ENCODE results near the gene ZRANB1.

Gene ZRANB1

GRCh38 chr10:124991835-124992234 is 49.9 kb downstream of the ZRANB1 start:
- Mint-ChIP-seq H3K4me1 (peaks cover 9% of the 10 kb centered on the region), H3K36me3 (peaks cover 25% of the 10 kb centered on the region), H3K9me3 (no peaks in the 10 kb centered on the region), H3K4me3 (no peak overlapping the region), H3K27ac (no peak overlapping the region)
- ATAC-seq (peak; percentile 70), DNase-seq (ENCODE audit: low spot score in 2 of 2) (peak in 1 of 2 donors; percentile 29)

- Mint-ChIP-seq H3K4me1 (peaks cover 9% of the 10 kb centered on the region), H3K36me3 (peaks cover 17% of the 10 kb centered on the region), H3K4me3 (no peak overlapping the region), H3K27ac (no peak overlapping the region), H3K9me3 (no peaks in the 10 kb centered on the region)
- DNase-seq (ENCODE audit: low spot score in 2 of 2): peak in 1 of 2 donors; percentile 56
- peak; percentile 43 for ATAC-seq
These were observed 50.8 kb downstream of the ZRANB1 start for GRCh38 chr10:124992462-124993344.

GRCh38 chr10:124993345-124993708 is 51.4 kb downstream of the ZRANB1 start:
- no peak overlapping the region for H3K27ac Mint-ChIP-seq
- peaks cover 9% of the 10 kb centered on the region for H3K4me1 Mint-ChIP-seq
- peaks cover 11% of the 10 kb centered on the region for H3K36me3 Mint-ChIP-seq
- DNase-seq (ENCODE audit: low spot score in 2 of 2) (no peak), ATAC-seq (no peak)
- no peaks in the 10 kb centered on the region for H3K9me3 Mint-ChIP-seq
- no peak overlapping the region for H3K4me3 Mint-ChIP-seq

- H3K27ac Mint-ChIP-seq: no peak overlapping the region
- H3K4me3 Mint-ChIP-seq: no peak overlapping the region
- H3K36me3 Mint-ChIP-seq: peaks cover 11% of the 10 kb centered on the region
- peaks cover 7% of the 10 kb centered on the region for H3K4me1 Mint-ChIP-seq
- ATAC-seq (no peak), DNase-seq (ENCODE audit: low spot score in 2 of 2) (peak in 1 of 2 donors; percentile 48)
- no peaks in the 10 kb centered on the region for H3K9me3 Mint-ChIP-seq
These were observed 52.0 kb downstream of the ZRANB1 start for GRCh38 chr10:124993736-124994451.

- ATAC-seq (no peak), DNase-seq (ENCODE audit: low spot score in 2 of 2) (peak in 1 of 2 donors; percentile 41)
- no peaks in the 10 kb centered on the region for H3K9me3 Mint-ChIP-seq
- no peak overlapping the region for H3K27ac Mint-ChIP-seq
- H3K4me3 Mint-ChIP-seq: no peak overlapping the region
- no peaks in the 10 kb centered on the region for H3K4me1 Mint-ChIP-seq
- peaks cover 11% of the 10 kb centered on the region for H3K36me3 Mint-ChIP-seq
These were observed 52.9 kb downstream of the ZRANB1 start for GRCh38 chr10:124994573-124995473.

GRCh38 chr10:124995605-124996004 is 53.7 kb downstream of the ZRANB1 start:
- Mint-ChIP-seq H3K9me3 (no peaks in the 10 kb centered on the region), H3K27ac (no peak overlapping the region), H3K4me1 (no peaks in the 10 kb centered on the region), H3K4me3 (no peak overlapping the region), H3K36me3 (peaks cover 11% of the 10 kb centered on the region)
- no peak for DNase-seq (ENCODE audit: low spot score in 2 of 2)
- ATAC-seq: no peak

- no peak for ATAC-seq
These were observed 54.4 kb downstream of the ZRANB1 start for GRCh38 chr10:124996127-124996853.

GRCh38 chr10:124996854-124997215 is 54.9 kb downstream of the ZRANB1 start:
- ATAC-seq: no peak
- H3K4me3 Mint-ChIP-seq: no peak overlapping the region
- DNase-seq (ENCODE audit: low spot score in 2 of 2): no peak
- H3K27ac Mint-ChIP-seq: no peak overlapping the region
- peaks cover 11% of the 10 kb centered on the region for H3K36me3 Mint-ChIP-seq
- no peaks in the 10 kb centered on the region for H3K4me1 Mint-ChIP-seq
- no peaks in the 10 kb centered on the region for H3K9me3 Mint-ChIP-seq

More at GRCh38 chr10:124996127-124996853, 54.4 kb downstream of the ZRANB1 start:
- Mint-ChIP-seq H3K9me3 (no peaks in the 10 kb centered on the region), H3K4me3 (no peak overlapping the region), H3K27ac (no peak overlapping the region), H3K4me1 (no peaks in the 10 kb centered on the region), H3K36me3 (peaks cover 11% of the 10 kb centered on the region)
- no peak for DNase-seq (ENCODE audit: low spot score in 2 of 2)

GRCh38 chr10:124997306-124997705 is 55.4 kb downstream of the ZRANB1 start:
- no peak overlapping the region for H3K4me3 Mint-ChIP-seq
- H3K27ac Mint-ChIP-seq: no peak overlapping the region
- H3K4me1 Mint-ChIP-seq: no peaks in the 10 kb centered on the region
- DNase-seq (ENCODE audit: low spot score in 2 of 2) (no peak), ATAC-seq (no peak)
- peaks cover 11% of the 10 kb centered on the region for H3K36me3 Mint-ChIP-seq
- no peaks in the 10 kb centered on the region for H3K9me3 Mint-ChIP-seq

GRCh38 chr10:124997771-124998623 is 56.1 kb downstream of the ZRANB1 start:
- ATAC-seq: no peak
- Mint-ChIP-seq H3K4me3 (no peak overlapping the region), H3K27ac (no peak overlapping the region), H3K36me3 (peaks cover 11% of the 10 kb centered on the region), H3K9me3 (no peaks in the 10 kb centered on the region), H3K4me1 (no peaks in the 10 kb centered on the region)
- no peak for DNase-seq (ENCODE audit: low spot score in 2 of 2)

GRCh38 chr10:124998624-124999291 is 56.8 kb downstream of the ZRANB1 start:
- H3K9me3 Mint-ChIP-seq: no peaks in the 10 kb centered on the region
- H3K4me1 Mint-ChIP-seq: no peaks in the 10 kb centered on the region
- no peak for ATAC-seq
- H3K4me3 Mint-ChIP-seq: no peak overlapping the region
- H3K27ac Mint-ChIP-seq: no peak overlapping the region
- peaks cover 3% of the 10 kb centered on the region for H3K36me3 Mint-ChIP-seq
- DNase-seq (ENCODE audit: low spot score in 2 of 2): no peak

GRCh38 chr10:124999433-125000365 is 57.8 kb downstream of the ZRANB1 start:
- no peak overlapping the region for H3K4me3 Mint-ChIP-seq
- ATAC-seq: no peak
- H3K36me3 Mint-ChIP-seq: no peaks in the 10 kb centered on the region
- no peak overlapping the region for H3K27ac Mint-ChIP-seq
- no peak for DNase-seq (ENCODE audit: low spot score in 2 of 2)
- H3K9me3 Mint-ChIP-seq: no peaks in the 10 kb centered on the region
- H3K4me1 Mint-ChIP-seq: no peaks in the 10 kb centered on the region
